T-helper 1 cell treated with Interleukin-12 subunit alpha and Interleukin-12 subunit beta and Interleukin-4 antibody, amounts not matched to agents 30 μg/mL and 1 μg/mL, for 36 hours (primary cell): Measurements from ENCODE around the gene ZNF598.

ENCODE experiments used
- H3K27ac Mint-ChIP-seq: one replicate; pipeline ENCODE4 v1.8.0; 2021; ENCODE audit warnings: mild to moderate bottlenecking, mixed read lengths
- H3K27me3 Mint-ChIP-seq: one replicate; pipeline ENCODE4 v1.8.0; 2021; ENCODE audit warnings: low read depth, mixed read lengths
- H3K36me3 Mint-ChIP-seq: one replicate; pipeline ENCODE4 v1.8.0; 2021; ENCODE audit warnings: low read depth, mixed read lengths
- H3K4me1 Mint-ChIP-seq: one replicate; pipeline ENCODE4 v1.8.0; 2021; ENCODE audit warnings: low read depth, mixed read lengths
- H3K4me3 Mint-ChIP-seq: one replicate; pipeline ENCODE4 v1.8.0; 2021; ENCODE audit warnings: mild to moderate bottlenecking, moderate library complexity, mixed read lengths
- H3K9me3 Mint-ChIP-seq: one replicate; pipeline ENCODE4 v1.8.0; 2021; ENCODE audit warnings: mixed read lengths

The ZNF598 gene

GRCh38 chr16:2008631-2009163 is 924 bp downstream of the ZNF598 start:
- Mint-ChIP-seq H3K4me3 (peak overlapping the region; percentile 84), H3K27me3 (no peaks in the 10 kb centered on the region), H3K4me1 (peaks cover 26% of the 10 kb centered on the region), H3K36me3 (peaks cover 11% of the 10 kb centered on the region), H3K27ac (peak overlapping the region; percentile 83), H3K9me3 (no peaks in the 10 kb centered on the region)

DNA sequence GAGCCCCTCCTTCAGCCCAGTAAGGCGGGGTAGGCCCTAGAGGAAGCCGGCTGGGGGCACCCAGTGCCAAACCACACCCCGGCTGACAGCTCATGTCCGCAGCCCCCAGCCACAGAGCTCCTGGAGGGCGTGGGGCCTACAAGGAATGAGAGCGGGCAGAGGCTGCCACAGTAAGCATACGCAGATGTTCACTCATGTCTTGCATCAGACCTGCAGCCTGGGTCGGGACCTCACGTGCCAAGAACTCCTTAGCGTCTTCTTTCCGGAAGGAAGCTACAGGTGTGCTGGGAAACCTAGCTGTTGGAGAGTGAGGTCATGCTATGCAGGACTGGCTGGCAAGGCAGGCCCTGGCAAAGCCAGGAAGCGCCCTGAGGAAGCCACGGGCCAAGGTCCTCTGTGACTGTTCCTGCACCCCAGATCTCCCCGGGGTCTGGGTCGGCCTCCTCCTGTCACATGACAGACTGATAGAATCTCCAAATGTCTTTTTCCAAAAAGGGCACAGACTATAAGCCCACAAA is 1.6 kb downstream of the ZNF598 start:
- Mint-ChIP-seq H3K4me1 (peaks cover 26% of the 10 kb centered on the region), H3K27ac (peak overlapping the region; percentile 83), H3K27me3 (no peaks in the 10 kb centered on the region), H3K36me3 (peaks cover 11% of the 10 kb centered on the region), H3K4me3 (peak overlapping the region; percentile 84), H3K9me3 (no peaks in the 10 kb centered on the region)

DNA sequence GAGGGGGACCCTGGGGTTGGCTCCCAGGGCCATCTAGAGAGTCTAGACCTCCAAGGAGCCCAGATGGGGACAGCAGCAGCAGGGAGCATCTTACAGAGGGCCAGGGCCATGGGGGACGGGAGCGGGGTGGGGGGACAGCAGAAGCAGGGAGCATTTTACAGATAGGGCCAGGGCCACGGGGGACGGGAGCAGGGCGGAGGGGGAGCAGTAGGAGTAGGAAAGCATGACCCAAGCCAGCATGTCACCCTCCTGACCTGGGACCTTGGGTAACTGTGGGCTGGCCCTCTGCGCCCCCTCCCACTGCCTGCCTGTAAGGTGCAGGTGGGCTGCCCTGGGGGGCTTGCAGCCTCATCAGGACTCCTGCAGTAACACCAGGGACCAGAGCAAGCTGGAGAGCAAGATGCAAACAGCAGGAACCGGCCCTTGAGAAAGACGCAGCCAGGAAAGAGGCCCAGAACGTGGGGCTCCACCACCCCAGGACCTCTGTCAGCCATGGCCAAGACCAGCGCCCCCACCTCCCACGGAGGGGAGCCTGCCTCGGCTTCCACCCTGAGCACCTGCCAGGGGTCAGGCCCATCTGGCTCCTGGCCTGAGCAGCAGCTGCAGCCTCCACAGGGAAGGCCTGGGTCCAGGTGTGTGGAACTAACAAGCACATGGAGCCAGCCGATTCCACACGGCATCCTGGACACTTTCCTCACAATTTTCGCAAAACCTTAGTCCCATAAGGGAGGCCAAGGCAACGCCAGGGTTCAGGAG is 2.4 kb downstream of the ZNF598 start:
- H3K27me3 Mint-ChIP-seq = no peaks in the 10 kb centered on the region
- H3K27ac Mint-ChIP-seq = peak overlapping the region; percentile 83
- peak overlapping the region; percentile 84 for H3K4me3 Mint-ChIP-seq
- H3K36me3 Mint-ChIP-seq = peaks cover 14% of the 10 kb centered on the region
- peaks cover 26% of the 10 kb centered on the region for H3K4me1 Mint-ChIP-seq
- H3K9me3 Mint-ChIP-seq = no peaks in the 10 kb centered on the region

DNA sequence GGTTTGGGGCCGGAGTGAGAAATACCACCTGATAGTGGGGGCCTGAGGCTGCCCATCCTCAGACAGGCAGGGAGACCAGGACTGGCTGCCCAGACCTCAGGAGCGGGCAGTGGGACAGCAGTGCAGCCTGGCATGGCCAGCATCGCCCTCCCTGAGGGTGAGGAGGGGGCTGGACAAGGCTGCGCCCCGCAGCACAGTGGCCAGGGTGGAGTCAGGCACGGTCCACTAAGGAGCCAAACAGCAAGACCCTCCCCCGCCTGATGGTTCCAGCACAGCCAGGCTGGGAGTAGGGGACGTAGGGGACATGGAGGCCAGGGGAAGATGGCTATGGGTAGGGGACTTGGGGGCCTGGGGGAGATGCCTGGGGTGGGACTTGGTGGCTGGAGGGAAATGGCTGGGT is 3.3 kb downstream of the ZNF598 start:
- H3K27me3 Mint-ChIP-seq = no peaks in the 10 kb centered on the region
- no peak overlapping the region for H3K4me3 Mint-ChIP-seq
- H3K27ac Mint-ChIP-seq = no peak overlapping the region
- peaks cover 14% of the 10 kb centered on the region for H3K36me3 Mint-ChIP-seq
- H3K9me3 Mint-ChIP-seq = no peaks in the 10 kb centered on the region
- H3K4me1 Mint-ChIP-seq = peaks cover 26% of the 10 kb centered on the region

DNA sequence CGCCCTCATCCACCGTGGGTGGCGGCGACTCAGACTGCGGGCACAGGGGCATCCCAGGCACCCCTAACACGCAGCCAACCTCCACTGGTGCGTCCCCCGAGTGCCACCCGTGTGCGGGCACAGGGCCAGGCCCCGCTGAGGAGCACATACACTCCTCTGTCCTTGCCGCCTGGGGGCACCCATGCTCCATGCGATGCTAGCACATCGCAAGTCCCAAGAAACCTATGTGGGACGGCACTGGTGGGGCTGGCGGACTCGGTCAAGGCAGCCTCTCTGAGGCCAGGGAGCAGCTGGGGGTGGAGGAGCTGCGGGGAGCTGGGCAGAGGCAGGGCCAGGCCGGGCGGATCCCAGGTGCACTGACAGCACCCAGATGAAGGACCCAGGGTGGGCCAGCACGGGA is 4.0 kb downstream of the ZNF598 start:
- no peak overlapping the region for H3K4me3 Mint-ChIP-seq
- H3K36me3 Mint-ChIP-seq = peaks cover 17% of the 10 kb centered on the region
- H3K27me3 Mint-ChIP-seq = no peaks in the 10 kb centered on the region
- H3K4me1 Mint-ChIP-seq = peaks cover 26% of the 10 kb centered on the region
- H3K9me3 Mint-ChIP-seq = no peaks in the 10 kb centered on the region
- no peak overlapping the region for H3K27ac Mint-ChIP-seq

DNA sequence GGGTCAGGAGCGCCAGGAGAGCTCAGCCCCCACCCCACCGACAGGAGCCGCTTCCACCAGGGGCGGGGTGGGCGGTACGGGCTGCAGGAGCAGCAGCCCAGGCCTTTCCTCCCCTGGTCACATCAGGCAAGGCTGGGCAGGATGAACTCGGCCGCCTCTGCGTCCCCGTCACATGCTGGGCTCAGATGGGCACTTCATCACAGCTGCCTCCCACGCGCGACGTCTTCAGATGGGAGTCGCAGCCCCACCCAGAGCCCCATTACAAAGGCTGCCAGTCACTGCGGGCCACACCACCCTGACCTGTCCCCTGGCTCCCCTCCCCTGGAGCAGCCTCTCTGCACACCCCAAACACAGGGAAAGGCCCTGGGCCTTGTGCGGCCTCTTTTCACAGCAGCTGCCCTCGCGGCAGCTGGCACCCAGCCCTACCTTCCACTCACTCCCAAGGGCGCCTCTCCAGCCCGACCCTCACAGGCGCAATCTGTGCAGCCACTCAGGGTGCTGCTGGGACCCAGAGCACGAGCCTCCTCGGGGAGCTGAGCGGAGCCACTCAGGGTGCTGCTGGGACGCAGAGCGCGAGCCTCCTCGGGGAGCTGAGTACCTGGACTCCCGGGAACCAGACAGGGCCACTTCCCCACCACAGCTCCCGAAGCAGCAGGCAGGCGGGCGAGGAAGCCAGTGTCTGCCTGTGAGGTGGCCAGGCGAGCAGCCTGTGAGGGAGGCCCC is 4.7 kb downstream of the ZNF598 start:
- H3K9me3 Mint-ChIP-seq = no peaks in the 10 kb centered on the region
- peaks cover 15% of the 10 kb centered on the region for H3K36me3 Mint-ChIP-seq
- H3K4me3 Mint-ChIP-seq = no peak overlapping the region
- H3K4me1 Mint-ChIP-seq = peaks cover 22% of the 10 kb centered on the region
- no peaks in the 10 kb centered on the region for H3K27me3 Mint-ChIP-seq
- no peak overlapping the region for H3K27ac Mint-ChIP-seq

DNA sequence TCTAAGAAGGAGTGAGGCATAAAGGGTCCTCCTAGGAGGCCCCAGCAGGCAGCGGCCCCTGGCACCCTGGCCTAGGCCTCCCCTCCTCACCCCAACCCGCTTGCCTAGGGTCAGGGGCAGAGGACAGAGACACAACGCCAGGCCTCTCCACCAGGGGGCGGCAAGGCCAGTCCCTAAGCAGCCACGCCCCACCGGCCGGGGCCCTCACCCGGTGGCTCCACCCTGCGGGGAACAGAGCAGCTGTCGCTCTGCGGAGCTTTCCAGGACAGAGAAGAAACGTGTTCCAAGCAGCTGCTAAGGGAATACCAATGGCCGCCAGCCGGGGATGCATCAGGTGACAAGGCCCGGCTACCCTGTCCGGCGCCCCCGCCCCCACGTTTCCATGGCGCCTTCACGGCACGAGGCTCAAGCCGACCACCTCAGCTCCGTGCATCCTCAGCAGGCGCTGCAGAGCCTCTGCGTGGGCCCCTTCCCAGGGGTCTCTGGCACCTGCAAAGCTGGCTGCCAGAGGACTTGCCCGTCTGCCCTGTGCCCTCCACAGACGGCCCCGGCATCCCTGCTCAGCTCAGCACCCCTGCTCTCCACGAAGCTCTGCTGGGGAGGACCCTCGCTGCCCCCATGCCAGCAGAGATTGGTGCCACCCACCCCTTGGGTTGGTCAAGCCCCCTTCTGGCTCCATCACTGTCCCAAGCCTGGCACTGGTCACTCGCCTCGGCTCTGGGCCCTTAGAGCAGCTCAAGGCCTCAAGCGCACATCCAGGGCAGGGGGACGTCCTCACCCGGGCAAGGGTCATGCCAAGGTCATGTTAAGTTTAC is 5.6 kb downstream of the ZNF598 start:
- peaks cover 22% of the 10 kb centered on the region for H3K4me1 Mint-ChIP-seq
- H3K27me3 Mint-ChIP-seq = no peaks in the 10 kb centered on the region
- H3K9me3 Mint-ChIP-seq = no peaks in the 10 kb centered on the region
- H3K4me3 Mint-ChIP-seq = no peak overlapping the region
- peaks cover 15% of the 10 kb centered on the region for H3K36me3 Mint-ChIP-seq
- H3K27ac Mint-ChIP-seq = no peak overlapping the region

DNA sequence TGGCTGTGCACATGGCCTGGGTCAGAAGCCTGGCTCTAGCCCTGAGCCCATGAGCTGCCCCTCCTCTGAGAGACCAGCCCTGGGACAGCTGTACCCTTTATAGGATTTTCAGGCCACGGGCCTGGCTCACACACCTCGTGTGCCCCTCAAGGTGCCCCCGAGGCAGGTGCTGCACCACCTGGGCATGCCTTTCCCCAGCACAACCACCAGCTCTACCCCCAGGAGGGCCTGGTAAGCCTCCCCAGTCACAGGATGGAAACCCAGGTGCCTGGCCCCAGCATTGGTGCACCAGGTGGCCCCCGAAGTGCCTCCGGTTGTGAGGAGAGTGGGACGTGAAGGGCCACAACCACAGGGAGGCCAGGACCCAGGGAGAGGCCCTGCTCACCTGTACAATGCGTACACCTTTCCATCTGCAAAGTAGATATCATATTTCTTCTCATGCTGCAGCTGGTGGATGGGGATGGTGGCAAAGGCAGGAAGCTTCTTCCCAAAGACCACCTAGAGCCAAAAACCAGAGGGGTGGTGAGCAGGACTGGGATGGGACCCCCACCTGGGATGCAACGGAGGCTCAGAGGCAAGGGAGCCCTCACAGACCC is 6.3 kb downstream of the ZNF598 start:
- Mint-ChIP-seq H3K9me3 (no peaks in the 10 kb centered on the region), H3K36me3 (peaks cover 10% of the 10 kb centered on the region), H3K4me3 (no peak overlapping the region), H3K27ac (no peak overlapping the region), H3K4me1 (peaks cover 17% of the 10 kb centered on the region), H3K27me3 (no peaks in the 10 kb centered on the region)

DNA sequence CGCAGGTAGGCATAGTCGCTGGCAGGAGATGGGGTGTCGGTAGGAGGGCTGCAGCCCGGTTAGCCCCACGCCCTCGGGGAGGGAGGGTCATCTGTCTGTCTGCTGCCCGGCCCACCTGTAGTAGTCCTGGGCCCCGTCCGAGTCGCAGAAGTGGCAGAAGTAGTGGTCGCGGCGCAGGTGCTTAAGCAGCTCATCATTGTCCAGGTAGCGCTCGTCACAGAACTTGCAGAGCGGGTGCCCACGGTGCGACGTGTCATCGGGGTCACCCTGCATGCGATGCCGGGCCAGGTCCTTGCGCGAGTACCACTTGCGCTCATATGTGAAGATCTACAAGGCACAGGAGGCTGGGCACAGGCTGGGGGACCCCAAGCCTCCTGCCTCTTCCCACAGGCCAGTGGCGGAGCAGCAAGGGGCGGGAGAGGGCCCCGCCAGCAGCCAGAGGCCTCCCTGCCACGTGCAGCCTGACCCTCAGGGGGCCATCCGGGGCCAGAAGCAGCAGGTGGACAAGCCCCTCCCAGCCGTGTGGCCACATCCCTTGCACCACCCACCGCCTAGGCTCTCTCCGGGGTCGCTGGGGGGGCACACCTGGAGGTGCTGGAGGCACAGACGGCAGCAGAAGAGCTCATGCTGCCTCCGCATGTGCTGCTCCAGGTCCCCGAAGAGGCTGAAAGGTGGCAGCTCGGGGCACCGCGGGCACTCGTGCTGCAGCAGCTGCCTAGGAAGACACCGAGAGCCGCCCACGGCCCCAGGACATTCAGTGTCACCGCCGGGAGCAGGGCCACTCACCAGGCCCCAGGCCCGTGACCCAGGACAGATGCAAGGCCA is 7.0 kb downstream of the ZNF598 start:
- H3K27ac Mint-ChIP-seq = no peak overlapping the region
- H3K4me3 Mint-ChIP-seq = no peak overlapping the region
- no peaks in the 10 kb centered on the region for H3K9me3 Mint-ChIP-seq
- H3K4me1 Mint-ChIP-seq = peaks cover 9% of the 10 kb centered on the region
- peaks cover 8% of the 10 kb centered on the region for H3K36me3 Mint-ChIP-seq
- no peaks in the 10 kb centered on the region for H3K27me3 Mint-ChIP-seq

- peaks cover 8% of the 10 kb centered on the region for H3K36me3 Mint-ChIP-seq
These were observed 7.9 kb downstream of the ZNF598 start for GRCh38 chr16:2001456-2002355.

DNA sequence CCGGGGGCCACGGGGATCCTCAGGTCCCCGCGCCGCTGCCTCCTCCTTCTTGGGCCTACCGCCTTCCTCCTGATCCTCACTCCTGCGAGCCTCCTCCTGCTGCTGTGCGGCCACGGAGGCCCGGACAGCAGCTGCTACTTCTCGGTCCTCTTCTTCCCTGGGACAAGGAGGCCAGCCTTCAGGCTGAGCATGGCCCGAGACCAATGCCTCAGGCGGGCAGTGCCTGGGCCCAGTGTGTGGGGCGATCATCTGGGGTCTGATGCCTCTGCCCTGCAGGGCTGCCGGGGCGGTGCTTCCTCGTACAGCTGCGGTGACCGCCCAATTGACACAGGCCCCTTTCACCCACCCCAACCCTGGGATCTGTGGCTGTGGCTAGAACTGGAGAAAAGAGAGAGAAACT is 8.6 kb downstream of the ZNF598 start:
- H3K27me3 Mint-ChIP-seq = no peaks in the 10 kb centered on the region
- H3K27ac Mint-ChIP-seq = peak overlapping the region; percentile 45
- H3K4me3 Mint-ChIP-seq = no peak overlapping the region
- peaks cover 4% of the 10 kb centered on the region for H3K4me1 Mint-ChIP-seq
- no peaks in the 10 kb centered on the region for H3K9me3 Mint-ChIP-seq
- H3K36me3 Mint-ChIP-seq = peaks cover 8% of the 10 kb centered on the region

More at GRCh38 chr16:2001456-2002355, 7.9 kb downstream of the ZNF598 start:
- H3K27me3 Mint-ChIP-seq = no peaks in the 10 kb centered on the region
- no peaks in the 10 kb centered on the region for H3K9me3 Mint-ChIP-seq
- H3K4me1 Mint-ChIP-seq = peaks cover 4% of the 10 kb centered on the region
- H3K27ac Mint-ChIP-seq = no peak overlapping the region
- no peak overlapping the region for H3K4me3 Mint-ChIP-seq

- Mint-ChIP-seq H3K4me3 (no peak overlapping the region), H3K27me3 (no peaks in the 10 kb centered on the region), H3K9me3 (no peaks in the 10 kb centered on the region), H3K36me3 (peaks cover 13% of the 10 kb centered on the region), H3K4me1 (peaks cover 3% of the 10 kb centered on the region), H3K27ac (no peak overlapping the region)
These were observed 9.6 kb downstream of the ZNF598 start for GRCh38 chr16:1999866-2000514.
